KOPT-K1 (cell line): ENCODE measurements around the gene ZFYVE1.
"Not testable (repeated sequence)": the region's sequence is repeated elsewhere in the genome, so short reads cannot be mapped to it uniquely, and the experiment has no call there.

Source experiments
- H3K27ac ChIP-seq: fragments of 200-600 bp; sonication (generic); 2 replicates; pipeline ENCODE4 v1.5.1; 2016; ENCODE audit warnings: antibody characterized with exemption, mild to moderate bottlenecking, low read depth, low read length; ENCODE audit not compliant: poor library complexity, severe bottlenecking
- H3K36me3 ChIP-seq: fragments of 200-600 bp; sonication (generic); 2 replicates; pipeline ENCODE4 v1.5.1; 2017; ENCODE audit warnings: antibody characterized with exemption, mild to moderate bottlenecking, low read length, moderate library complexity; ENCODE audit not compliant: insufficient read depth
- H3K9me3 ChIP-seq: fragments of 200-600 bp; sonication (generic); 2 replicates; pipeline ENCODE4 v1.5.1; 2017; ENCODE audit warnings: antibody characterized with exemption, low read length, mild to moderate bottlenecking; ENCODE audit not compliant: insufficient read depth, poor library complexity, severe bottlenecking

Gene ZFYVE1, protein sequence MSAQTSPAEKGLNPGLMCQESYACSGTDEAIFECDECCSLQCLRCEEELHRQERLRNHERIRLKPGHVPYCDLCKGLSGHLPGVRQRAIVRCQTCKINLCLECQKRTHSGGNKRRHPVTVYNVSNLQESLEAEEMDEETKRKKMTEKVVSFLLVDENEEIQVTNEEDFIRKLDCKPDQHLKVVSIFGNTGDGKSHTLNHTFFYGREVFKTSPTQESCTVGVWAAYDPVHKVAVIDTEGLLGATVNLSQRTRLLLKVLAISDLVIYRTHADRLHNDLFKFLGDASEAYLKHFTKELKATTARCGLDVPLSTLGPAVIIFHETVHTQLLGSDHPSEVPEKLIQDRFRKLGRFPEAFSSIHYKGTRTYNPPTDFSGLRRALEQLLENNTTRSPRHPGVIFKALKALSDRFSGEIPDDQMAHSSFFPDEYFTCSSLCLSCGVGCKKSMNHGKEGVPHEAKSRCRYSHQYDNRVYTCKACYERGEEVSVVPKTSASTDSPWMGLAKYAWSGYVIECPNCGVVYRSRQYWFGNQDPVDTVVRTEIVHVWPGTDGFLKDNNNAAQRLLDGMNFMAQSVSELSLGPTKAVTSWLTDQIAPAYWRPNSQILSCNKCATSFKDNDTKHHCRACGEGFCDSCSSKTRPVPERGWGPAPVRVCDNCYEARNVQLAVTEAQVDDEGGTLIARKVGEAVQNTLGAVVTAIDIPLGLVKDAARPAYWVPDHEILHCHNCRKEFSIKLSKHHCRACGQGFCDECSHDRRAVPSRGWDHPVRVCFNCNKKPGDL

DNA sequence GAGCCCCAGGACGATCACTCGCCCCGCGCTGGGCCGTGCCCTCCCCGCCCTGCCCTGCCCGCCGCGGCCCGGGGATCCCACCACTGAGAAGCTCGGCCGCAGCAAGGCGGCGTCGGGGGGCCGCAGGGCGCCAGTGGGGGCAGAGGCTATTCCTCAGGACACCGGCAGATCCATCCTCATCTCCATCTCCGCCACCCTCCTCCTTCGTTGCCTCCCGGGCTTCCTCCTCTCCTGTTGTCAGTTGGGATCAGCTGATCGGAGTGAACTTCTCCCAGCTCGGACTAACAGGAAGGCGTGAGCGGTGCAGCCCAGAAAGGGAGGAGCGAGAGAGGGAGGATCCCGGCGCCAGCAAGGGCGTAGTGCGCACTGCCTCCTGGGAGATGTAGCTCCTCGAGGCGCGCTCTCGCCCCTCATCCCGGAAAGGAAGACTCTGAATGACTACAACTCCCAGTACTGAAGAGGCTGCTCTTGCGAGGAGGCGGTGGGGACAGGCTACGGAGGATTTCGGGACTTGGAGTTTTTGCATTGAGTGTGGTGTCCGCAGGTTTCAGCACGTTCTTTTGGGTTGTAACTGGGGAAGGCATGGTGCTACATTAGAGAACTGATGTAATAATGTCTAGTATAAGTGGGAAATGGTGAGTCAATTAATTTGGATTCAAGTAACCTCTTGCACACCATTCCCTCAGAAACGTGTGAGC is at the start of gene ZFYVE1:
ZFYVE1 (minus strand) TSS at position 262 of the 698 bp plus-strand sequence. CDS start 2,598 bp downstream, outside the sequence.
- no peaks in the 10 kb centered on the region for H3K9me3 ChIP-seq
- H3K36me3 ChIP-seq = peaks cover 25% of the 10 kb centered on the region
- peak within 1 kb of the TSS; percentile 50 for H3K27ac ChIP-seq

DNA sequence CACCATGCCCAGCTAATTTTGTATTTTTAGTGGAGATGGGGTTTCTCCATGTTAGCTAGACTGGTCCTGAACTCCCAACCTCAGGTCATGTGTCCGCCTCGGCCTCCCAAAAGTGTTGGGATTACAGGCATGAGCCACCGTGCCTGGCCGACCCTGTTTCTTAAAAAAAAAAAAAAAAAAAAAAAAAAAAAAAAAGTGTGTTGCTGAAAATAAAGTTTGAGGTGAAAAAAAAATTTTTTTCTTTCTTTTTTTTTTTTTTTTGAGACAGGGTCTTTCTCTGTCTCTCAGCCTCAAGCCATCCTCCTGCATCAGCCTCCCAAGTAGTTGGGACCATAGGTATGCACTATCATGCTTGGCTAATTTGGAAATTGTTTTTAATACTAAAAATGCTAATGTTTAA is 42.7 kb upstream of the ZFYVE1 start:
- no peaks in the 10 kb centered on the region for H3K9me3 ChIP-seq
- peaks cover 98% of the 10 kb centered on the region for H3K36me3 ChIP-seq
- no peak overlapping the region for H3K27ac ChIP-seq

DNA sequence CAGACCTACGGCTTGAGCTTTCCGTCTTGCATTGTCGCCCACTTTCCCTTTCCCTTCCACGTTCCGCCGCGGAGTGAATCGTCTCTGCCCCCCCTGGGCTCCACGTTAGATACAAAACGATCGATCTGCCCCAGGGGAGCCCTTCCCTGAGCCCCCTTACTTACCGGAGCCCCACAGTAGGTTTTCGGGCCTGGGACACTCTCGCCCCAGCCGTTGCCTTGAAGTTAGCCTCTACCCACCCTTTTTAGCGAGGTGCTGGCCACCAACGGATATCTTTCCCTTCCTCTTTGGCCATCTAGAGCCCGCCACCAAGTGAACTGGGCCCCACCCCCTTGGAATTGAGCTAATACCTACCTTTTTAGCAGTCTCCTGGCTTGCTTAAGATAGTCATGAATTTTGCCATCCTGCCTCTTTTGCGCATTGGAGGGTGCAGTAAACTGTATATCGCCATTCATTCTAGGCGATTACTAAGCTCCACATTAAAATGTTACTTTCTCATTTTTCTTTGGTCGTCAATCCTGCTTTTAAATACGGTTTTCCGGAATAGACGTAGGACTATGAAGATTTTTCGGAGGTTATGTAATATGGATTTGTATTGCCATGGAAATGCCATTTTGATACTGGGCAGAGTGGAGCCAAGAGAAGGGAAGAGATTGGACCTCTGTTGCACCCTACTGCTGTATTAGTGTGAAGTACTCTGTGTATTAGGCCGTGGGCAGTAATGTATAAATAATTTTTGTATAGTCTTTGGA is 32.2 kb upstream of the ZFYVE1 start:
- Histone ChIP-seq H3K9me3 (no peaks in the 10 kb centered on the region), H3K36me3 (peaks cover 33% of the 10 kb centered on the region), H3K27ac (peak overlapping the region; percentile 87)

DNA sequence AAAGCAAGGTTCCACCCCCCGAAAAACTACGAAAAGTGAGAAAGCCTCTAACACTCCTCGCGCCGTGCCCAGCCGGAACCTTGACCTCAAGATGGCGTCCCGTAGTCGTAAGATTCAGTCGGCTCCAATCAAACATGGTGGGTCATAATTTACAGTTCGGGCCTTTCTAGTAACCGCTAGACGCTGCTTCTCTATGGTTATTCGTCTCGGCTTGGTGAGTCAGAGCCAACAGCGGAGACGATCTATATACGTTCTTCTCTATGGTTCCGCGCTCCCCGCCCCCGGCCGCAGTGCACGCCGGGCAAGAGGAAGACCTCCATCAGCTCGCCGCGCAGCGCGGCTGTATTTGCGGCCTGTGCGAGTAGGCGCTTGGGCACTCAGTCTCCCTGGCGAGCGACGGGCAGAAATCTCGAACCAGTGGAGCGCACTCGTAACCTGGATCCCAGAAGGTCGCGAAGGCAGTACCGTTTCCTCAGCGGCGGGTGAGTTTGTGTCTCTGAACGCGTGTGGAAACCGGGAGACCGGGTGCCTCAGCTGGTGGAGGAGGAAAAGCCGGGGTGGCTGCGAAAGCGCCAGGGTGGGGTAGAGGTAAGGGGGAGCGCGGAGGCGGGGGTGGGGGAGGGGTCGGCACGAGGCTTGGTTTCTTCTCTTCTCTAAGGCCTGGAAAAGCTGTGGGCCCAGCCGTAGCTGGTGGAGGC is 31.5 kb upstream of the ZFYVE1 start, which contains the start of gene RBM25:
RBM25 (plus strand) TSS at position 311 of the 698 bp plus-strand sequence. CDS start 13,108 bp downstream, outside the sequence.
- Histone ChIP-seq H3K36me3 (peaks cover 26% of the 10 kb centered on the region), H3K27ac (peak within 1 kb of the TSS; percentile 87), H3K9me3 (no peaks in the 10 kb centered on the region)

DNA sequence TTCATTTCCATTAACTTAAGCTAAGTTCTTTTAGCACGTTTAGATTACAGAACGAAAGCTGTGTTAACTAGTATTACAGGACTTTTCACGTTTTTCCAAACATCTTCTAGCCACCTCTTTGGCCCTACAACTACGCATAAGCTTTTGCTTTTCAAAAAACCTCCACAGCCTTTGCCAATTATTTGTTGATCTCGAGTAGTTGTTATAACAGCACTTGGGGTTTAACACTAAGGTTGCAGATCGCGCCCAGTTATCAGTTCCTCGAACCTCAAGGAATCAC is 31.0 kb upstream of the ZFYVE1 start:
- H3K36me3 ChIP-seq = peaks cover 21% of the 10 kb centered on the region
- no peaks in the 10 kb centered on the region for H3K9me3 ChIP-seq
- H3K27ac ChIP-seq = peak overlapping the region; percentile 87

DNA sequence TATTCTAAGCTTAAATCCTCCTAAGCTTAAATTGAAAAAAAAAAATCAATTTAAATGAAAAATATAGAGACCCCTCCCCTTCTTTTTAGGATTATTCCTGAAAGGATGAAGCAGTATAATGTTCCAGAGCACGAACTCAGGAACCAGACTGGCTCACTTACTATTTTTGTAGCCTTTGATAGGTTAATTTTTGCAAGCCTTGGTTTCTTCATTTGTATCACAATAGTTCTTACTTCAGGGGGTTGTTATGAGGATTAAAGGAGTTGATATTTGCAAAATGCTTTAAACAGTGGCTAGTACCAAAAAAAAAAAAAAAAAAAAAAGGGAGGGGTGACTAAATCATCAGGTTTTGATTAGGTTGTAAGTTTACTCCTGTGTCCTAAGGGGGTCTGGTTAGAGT is 28.3 kb upstream of the ZFYVE1 start:
- H3K27ac ChIP-seq = no peak overlapping the region
- no peaks in the 10 kb centered on the region for H3K36me3 ChIP-seq
- H3K9me3 ChIP-seq = no peaks in the 10 kb centered on the region

DNA sequence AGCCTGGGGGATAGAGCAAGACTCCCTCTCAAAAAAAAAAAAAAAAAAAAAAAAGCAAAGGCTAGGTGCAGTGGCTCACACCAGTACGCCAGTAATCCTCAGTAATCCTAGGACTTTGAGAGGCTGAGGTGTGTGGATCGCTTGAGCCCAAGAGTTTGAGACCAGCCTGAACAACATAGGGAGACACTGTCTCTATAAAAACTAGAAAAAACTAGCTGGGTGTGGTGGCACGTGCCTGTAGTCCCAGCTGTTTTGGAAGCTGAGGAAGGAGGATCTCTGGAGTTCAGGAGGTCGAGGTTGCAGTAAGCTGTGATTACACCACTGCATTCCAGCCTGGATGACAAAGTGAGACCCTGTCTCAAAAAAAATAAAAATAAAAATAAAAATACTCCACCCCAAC is 22.5 kb upstream of the ZFYVE1 start:
- Histone ChIP-seq H3K9me3 (no peaks in the 10 kb centered on the region), H3K27ac (no peak overlapping the region), H3K36me3 (no peaks in the 10 kb centered on the region)

DNA sequence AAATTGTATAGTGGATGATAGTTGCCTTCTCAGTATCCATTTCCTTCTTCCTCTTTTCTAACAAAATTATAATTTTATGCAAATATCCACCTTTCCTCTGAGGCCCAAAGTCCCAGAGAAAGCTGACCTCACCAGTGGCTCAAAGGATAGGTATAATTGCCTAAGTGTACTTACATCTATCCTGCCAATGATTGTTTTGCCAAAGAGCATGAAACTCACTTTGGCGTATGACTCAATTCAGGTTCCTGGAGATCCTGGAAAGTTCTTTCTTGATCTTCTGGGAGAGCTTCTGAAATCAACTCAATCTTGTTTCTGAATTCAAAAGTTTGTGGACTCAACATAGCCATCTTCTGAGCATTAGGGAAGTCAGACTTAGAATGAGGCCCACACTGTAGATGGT is 20.9 kb upstream of the ZFYVE1 start:
- H3K9me3 ChIP-seq = no peaks in the 10 kb centered on the region
- no peaks in the 10 kb centered on the region for H3K36me3 ChIP-seq
- H3K27ac ChIP-seq = no peak overlapping the region

DNA sequence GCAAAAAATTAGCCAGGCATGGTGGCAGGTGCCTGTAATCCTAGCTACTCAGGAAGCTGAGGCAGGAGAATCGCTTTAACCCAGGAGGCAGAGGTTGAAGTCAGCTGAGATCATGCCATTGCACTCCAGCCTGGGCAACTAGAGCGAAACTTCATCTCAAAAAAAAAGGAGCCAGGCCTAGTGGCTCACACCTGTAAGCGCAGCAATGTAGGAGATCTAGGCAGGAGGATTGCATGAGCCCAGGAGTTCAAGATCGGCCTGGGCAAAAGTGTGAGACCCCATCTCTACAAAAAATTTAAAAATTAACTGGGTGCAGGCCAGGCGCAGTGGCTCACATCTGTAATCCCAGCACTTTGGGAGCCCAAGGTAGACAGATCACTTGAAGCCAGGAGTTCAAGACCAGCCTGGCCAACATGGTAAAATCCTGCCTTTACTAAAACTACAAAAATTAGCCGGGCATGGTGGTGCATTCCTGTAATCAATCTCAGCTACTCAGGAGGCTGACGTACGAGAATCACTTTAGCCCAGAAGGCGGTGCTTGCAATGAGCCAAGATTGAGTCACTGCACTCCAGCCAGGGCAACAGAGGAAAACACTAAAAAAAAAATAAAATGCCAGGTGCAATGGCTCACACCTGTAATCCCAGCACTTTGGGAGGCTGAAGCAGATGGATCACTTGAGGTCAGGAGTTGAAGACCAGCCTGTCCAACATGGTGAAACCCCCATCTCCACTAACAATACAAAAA is 10.0 kb upstream of the ZFYVE1 start:
- H3K9me3 ChIP-seq, H3K27ac ChIP-seq, H3K36me3 ChIP-seq: not testable (repeated sequence)

DNA sequence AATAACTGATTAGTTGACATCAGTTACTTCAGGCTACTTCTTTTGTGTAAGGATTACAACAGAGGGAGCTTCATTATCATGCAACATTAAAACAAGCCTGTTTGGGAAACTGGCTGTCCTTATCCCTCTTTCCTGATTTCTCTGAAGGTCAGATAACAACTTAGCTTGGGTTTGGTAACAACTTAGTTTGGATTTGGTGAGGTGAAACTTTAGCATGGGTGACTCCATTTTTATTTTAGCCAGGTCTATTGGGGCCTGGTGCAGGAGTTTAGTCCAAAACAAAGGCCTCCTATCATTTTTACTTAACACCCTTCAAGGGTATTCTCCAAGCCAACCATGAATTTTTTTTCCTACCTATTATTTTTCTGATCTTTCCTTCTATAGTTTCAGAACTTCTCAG is 1.1 kb upstream of the ZFYVE1 start:
- Histone ChIP-seq H3K36me3 (peaks cover 16% of the 10 kb centered on the region), H3K27ac (no peak overlapping the region), H3K9me3 (no peaks in the 10 kb centered on the region)

DNA sequence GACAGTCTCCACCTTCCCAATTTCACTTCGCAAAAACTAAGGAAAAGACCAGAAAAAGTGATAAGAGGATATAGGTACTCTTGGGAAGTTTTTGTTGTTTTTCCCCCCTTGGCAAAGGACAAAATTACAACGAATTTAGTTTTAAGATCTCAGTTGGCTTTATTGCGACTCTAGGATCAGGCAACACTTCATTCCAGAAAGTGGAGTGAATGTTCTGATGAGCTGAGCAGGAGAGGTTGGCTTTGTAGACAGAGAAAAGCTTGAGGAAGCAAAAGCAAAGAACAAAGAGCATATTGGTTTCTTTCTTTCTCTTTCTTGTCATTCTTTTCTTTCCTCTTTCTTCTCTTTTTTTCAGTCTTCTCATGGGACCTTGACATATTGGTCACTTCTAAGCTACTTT is 640 bp upstream of the ZFYVE1 start:
- Histone ChIP-seq H3K27ac (peak overlapping the region; percentile 3), H3K9me3 (no peaks in the 10 kb centered on the region), H3K36me3 (peaks cover 19% of the 10 kb centered on the region)

DNA sequence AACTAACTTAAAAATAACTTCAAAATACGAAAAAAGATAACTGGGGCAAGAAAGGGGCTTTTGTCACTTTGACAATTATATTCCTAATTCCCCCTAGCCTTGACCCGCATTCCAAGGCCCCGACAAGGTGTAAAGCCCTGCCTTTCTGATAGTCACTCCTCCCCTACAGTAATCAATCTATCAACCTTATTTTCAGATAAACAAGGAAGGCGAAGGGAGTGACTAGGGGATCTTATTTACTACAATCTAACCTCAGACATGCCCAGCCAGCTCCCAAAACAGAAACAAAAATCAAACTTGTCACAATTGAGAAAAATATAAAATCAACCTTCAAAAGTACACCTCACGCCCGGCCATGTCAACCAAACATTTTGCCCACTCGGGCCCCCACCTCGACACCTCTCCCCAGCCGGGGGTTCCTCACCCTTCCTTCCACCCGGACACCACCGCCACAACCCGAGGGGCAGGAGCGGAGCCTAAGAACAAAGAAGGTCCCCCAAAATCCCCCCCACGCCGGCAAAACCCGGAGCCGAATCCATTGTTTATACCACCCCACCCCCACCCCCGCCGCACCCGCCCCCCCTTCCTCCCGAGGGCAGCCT is 562 bp downstream of the ZFYVE1 start:
- H3K27ac ChIP-seq = peak overlapping the region; percentile 50
- H3K9me3 ChIP-seq = no peaks in the 10 kb centered on the region
- H3K36me3 ChIP-seq = peaks cover 30% of the 10 kb centered on the region

DNA sequence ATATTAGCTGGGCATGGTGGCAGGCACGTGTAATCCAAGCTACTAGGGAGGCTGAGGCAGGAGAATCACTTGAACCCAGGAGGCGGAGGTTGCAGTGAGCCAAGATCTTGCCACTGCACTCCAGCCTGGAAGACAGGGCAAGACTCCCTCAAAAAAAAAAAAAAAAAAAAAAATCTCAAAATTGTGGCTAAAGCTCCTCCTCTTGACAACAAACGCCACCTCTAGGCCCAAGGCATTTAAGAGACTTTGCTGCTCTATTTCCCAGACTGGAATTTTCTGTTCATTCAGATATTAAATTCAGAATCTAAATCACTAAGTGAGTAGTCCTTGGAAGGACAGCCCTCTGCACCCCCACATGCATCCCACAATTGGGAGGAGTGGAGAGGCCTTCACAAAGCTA is 1.4 kb downstream of the ZFYVE1 start:
- H3K27ac ChIP-seq = no peak overlapping the region
- peaks cover 35% of the 10 kb centered on the region for H3K36me3 ChIP-seq

More for the DNA sequence above, 1.4 kb downstream of the ZFYVE1 start:
- H3K9me3 ChIP-seq = no peaks in the 10 kb centered on the region
